ENCODE measurements around the gene BOC. TPM values are rescaled to one million over a fixed set of nuclear protein-coding genes. Genes with fewer than 3 reads are reported as not detected.

BOC gene
- total and polyA plus RNA-seq, 2 experiments from 2014 or later, result 17.9 to 28.2 TPM

- H3K79me2 ChIP-seq, result peaks cover 60% of the 10 kb centered on the region
- no peak overlapping the region for H3K4me2 ChIP-seq
- WGBS (ENCODE audit: low lambda C conversion rate, missing lambda C conversion rate), result 75% methylated on average over 10 of the region's 10 CpGs
Observed at GRCh38 chr3:113218011-113218680, 6.8 kb downstream of the BOC start.

DNA sequence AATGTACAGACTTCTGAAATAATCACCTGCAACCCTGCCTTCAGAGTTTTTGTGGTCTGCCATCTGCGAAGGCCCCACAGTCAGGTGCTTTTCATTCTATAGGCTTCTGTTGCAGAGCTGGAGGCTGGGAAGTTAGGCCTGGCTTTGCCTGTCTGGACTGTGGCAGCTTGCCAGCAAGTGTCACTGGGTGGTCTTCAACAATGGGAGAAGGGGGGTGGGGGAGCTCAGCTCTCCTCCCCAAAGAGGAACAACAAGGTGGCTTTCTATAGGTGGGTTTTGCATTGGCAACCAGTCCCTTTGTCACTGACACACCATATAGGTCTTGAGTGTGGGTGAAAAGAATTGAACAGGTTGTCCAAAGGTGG is 7.3 kb downstream of the BOC start:
- Histone ChIP-seq H2AFZ (no peak overlapping the region), H3K27ac (no peak overlapping the region), H3K27me3 (peaks cover 8% of the 10 kb centered on the region), H3K4me2 (no peak overlapping the region), H4K20me1 (ENCODE audit: insufficient read depth, poor library complexity, severe bottlenecking) (peaks cover 13% of the 10 kb centered on the region), H3K4me1 (ENCODE audit: insufficient read depth) (peaks cover 10% of the 10 kb centered on the region), H3K36me3 (replicated peaks; ENCODE audit: insufficient read depth, low read depth) (no peaks in the 10 kb centered on the region), H3K4me3 (no peak overlapping the region), H3K9me2 (replicated peaks; ENCODE audit: insufficient read depth) (no peaks in the 10 kb centered on the region), H3K79me2 (peaks cover 57% of the 10 kb centered on the region), H3K9me3 (ENCODE audit: low read depth) (no peaks in the 10 kb centered on the region)
- DNase-seq (ENCODE audit: low spot score), result no peak
- WGBS (ENCODE audit: low lambda C conversion rate, missing lambda C conversion rate), result 80% methylated on average over 1 of the region's 1 CpG
- TF ChIP-seq, protein P1, sequence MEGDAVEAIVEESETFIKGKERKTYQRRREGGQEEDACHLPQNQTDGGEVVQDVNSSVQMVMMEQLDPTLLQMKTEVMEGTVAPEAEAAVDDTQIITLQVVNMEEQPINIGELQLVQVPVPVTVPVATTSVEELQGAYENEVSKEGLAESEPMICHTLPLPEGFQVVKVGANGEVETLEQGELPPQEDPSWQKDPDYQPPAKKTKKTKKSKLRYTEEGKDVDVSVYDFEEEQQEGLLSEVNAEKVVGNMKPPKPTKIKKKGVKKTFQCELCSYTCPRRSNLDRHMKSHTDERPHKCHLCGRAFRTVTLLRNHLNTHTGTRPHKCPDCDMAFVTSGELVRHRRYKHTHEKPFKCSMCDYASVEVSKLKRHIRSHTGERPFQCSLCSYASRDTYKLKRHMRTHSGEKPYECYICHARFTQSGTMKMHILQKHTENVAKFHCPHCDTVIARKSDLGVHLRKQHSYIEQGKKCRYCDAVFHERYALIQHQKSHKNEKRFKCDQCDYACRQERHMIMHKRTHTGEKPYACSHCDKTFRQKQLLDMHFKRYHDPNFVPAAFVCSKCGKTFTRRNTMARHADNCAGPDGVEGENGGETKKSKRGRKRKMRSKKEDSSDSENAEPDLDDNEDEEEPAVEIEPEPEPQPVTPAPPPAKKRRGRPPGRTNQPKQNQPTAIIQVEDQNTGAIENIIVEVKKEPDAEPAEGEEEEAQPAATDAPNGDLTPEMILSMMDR (IDR thresholded peaks at IDR 0.05; ENCODE audit: poor library complexity), result no peak
- TF ChIP-seq EZH2phosphoT487 (IDR thresholded peaks at IDR 0.05; ENCODE audit: low read depth, severe bottlenecking, unreplicated experiment), result no peak
- no peak for TF ChIP-seq EZH2 (IDR thresholded peaks at IDR 0.05; ENCODE audit: borderline replicate concordance)

More at GRCh38 chr3:113218011-113218680, 6.8 kb downstream of the BOC start:
- H2AFZ ChIP-seq, result no peak overlapping the region
- peaks cover 8% of the 10 kb centered on the region for H4K20me1 ChIP-seq (ENCODE audit: insufficient read depth, poor library complexity, severe bottlenecking)
- H3K4me3 ChIP-seq, result no peak overlapping the region
- H3K27me3 ChIP-seq, result peaks cover 13% of the 10 kb centered on the region
- H3K4me1 ChIP-seq (ENCODE audit: insufficient read depth), result peaks cover 12% of the 10 kb centered on the region
- H3K27ac ChIP-seq, result no peak overlapping the region
- TF ChIP-seq, protein P1 (IDR thresholded peaks at IDR 0.05; ENCODE audit: poor library complexity), result no peak
- TF ChIP-seq EZH2phosphoT487 (IDR thresholded peaks at IDR 0.05; ENCODE audit: low read depth, severe bottlenecking, unreplicated experiment) (no peak), EZH2 (IDR thresholded peaks at IDR 0.05; ENCODE audit: borderline replicate concordance) (no peak)
- H3K9me2 ChIP-seq (replicated peaks; ENCODE audit: insufficient read depth), result no peaks in the 10 kb centered on the region
- no peaks in the 10 kb centered on the region for H3K36me3 ChIP-seq (replicated peaks; ENCODE audit: insufficient read depth, low read depth)
- no peak for DNase-seq (ENCODE audit: low spot score)
- no peaks in the 10 kb centered on the region for H3K9me3 ChIP-seq (ENCODE audit: low read depth)

- WGBS (ENCODE audit: low lambda C conversion rate, missing lambda C conversion rate), result 62% methylated on average over 6 of the region's 6 CpGs
- Histone ChIP-seq H3K9me3 (ENCODE audit: low read depth) (no peaks in the 10 kb centered on the region), H3K4me3 (no peak overlapping the region), H2AFZ (no peak overlapping the region), H3K4me2 (no peak overlapping the region), H3K79me2 (peaks cover 47% of the 10 kb centered on the region), H4K20me1 (ENCODE audit: insufficient read depth, poor library complexity, severe bottlenecking) (peaks cover 13% of the 10 kb centered on the region), H3K9me2 (replicated peaks; ENCODE audit: insufficient read depth) (no peaks in the 10 kb centered on the region), H3K4me1 (ENCODE audit: insufficient read depth) (peaks cover 9% of the 10 kb centered on the region), H3K27ac (no peak overlapping the region), H3K36me3 (replicated peaks; ENCODE audit: insufficient read depth, low read depth) (no peaks in the 10 kb centered on the region), H3K27me3 (no peaks in the 10 kb centered on the region)
- DNase-seq (ENCODE audit: low spot score), result no peak
- TF ChIP-seq EZH2 (IDR thresholded peaks at IDR 0.05; ENCODE audit: borderline replicate concordance) (no peak), EZH2phosphoT487 (IDR thresholded peaks at IDR 0.05; ENCODE audit: low read depth, severe bottlenecking, unreplicated experiment) (no peak)
- TF ChIP-seq, protein P1 (IDR thresholded peaks at IDR 0.05; ENCODE audit: poor library complexity), result no peak
Observed at GRCh38 chr3:113219605-113220300, 8.4 kb downstream of the BOC start.
